H9 (cell line): ENCODE measurements around the gene ABCA10. TPM values are rescaled to one million over a fixed set of nuclear protein-coding genes. Genes with fewer than 3 reads are reported as not detected.

ENCODE experiments used
- DNase-seq: peaks from one replicate; pipeline ENCODE4 v3.0.0-alpha.2; 2017
- H2AFZ ChIP-seq: one replicate; pipeline ENCODE4 v1.6.1; 2013; ENCODE audit warnings: mild to moderate bottlenecking, low read length, control low read depth, moderate library complexity
- H2AK5ac ChIP-seq: 2 replicates; pipeline ENCODE4 v1.6.1; 2013; ENCODE audit warnings: low read length, control low read depth, mixed read lengths; ENCODE audit not compliant: insufficient read length
- H2BK120ac ChIP-seq: one replicate; pipeline ENCODE4 v1.6.1; 2013; ENCODE audit warnings: low read depth, mild to moderate bottlenecking, low read length, control low read depth, inconsistent platforms; ENCODE audit not compliant: poor library complexity, severe bottlenecking
- H2BK12ac ChIP-seq: 2 replicates; pipeline ENCODE4 v1.6.1; 2013; ENCODE audit warnings: low read length, control low read depth, mixed read lengths, low read depth; ENCODE audit not compliant: insufficient read length
- H2BK15ac ChIP-seq: 2 replicates; pipeline ENCODE4 v1.6.1; 2013; ENCODE audit warnings: low read depth, low read length, control low read depth
- H2BK20ac ChIP-seq: one replicate; pipeline ENCODE4 v1.6.1; 2013; ENCODE audit warnings: low read depth, mild to moderate bottlenecking, low read length, control low read depth, inconsistent platforms; ENCODE audit not compliant: poor library complexity, severe bottlenecking
- H2BK5ac ChIP-seq: 2 replicates; pipeline ENCODE4 v1.6.1; 2013; ENCODE audit warnings: low read length, control low read depth, mixed read lengths; ENCODE audit not compliant: insufficient read length
- H3K14ac ChIP-seq: 2 replicates; pipeline ENCODE4 v1.6.1; 2013; ENCODE audit warnings: low read length, control low read depth; ENCODE audit not compliant: insufficient read depth
- H3K18ac ChIP-seq: 2 replicates; pipeline ENCODE4 v1.6.1; 2013; ENCODE audit warnings: low read depth, mild to moderate bottlenecking, mixed read lengths, low read length, control low read depth; ENCODE audit not compliant: insufficient read length
- H3K23ac ChIP-seq: 2 replicates; pipeline ENCODE4 v1.6.1; 2013; ENCODE audit warnings: low read length, control low read depth, mixed read lengths, low read depth; ENCODE audit not compliant: insufficient read length
- H3K23me2 ChIP-seq: 2 replicates; pipeline ENCODE4 v1.6.1; 2013; ENCODE audit warnings: low read depth, mild to moderate bottlenecking, mixed read lengths, low read length, control low read depth; ENCODE audit not compliant: insufficient read length, poor library complexity, severe bottlenecking
- H3K27ac ChIP-seq: 2 replicates; pipeline ENCODE4 v1.5.1; 2013; ENCODE audit warnings: low read length, control low read depth, mixed read lengths, low read depth; ENCODE audit not compliant: insufficient read length
- H3K27me3 ChIP-seq: 2 replicates; pipeline ENCODE4 v1.6.1; 2013; ENCODE audit warnings: low read length, control low read depth, inconsistent platforms; ENCODE audit not compliant: insufficient read depth
- H3K4ac ChIP-seq: 2 replicates; pipeline ENCODE4 v1.6.1; 2013; ENCODE audit warnings: low read depth, mild to moderate bottlenecking, control low read depth, inconsistent platforms, low read length, moderate library complexity
- H3K4me1 ChIP-seq: 2 replicates; pipeline ENCODE4 v1.6.1; 2013; ENCODE audit warnings: low read length, control low read depth, inconsistent platforms; ENCODE audit not compliant: insufficient read depth
- H3K4me2 ChIP-seq: 2 replicates; pipeline ENCODE4 v1.6.1; 2013; ENCODE audit warnings: low read length, control low read depth, mixed read lengths; ENCODE audit not compliant: insufficient read length, insufficient read depth
- H3K56ac ChIP-seq: 2 replicates; pipeline ENCODE4 v1.6.1; 2013; ENCODE audit warnings: low read depth, mild to moderate bottlenecking, mixed read lengths, low read length, control low read depth; ENCODE audit not compliant: insufficient read length
- H3K79me1 ChIP-seq: 2 replicates; pipeline ENCODE4 v1.6.1; 2013; ENCODE audit warnings: low read depth, mild to moderate bottlenecking, moderate library complexity, low read length, control low read depth, inconsistent platforms; ENCODE audit not compliant: insufficient read depth, poor library complexity, severe bottlenecking
- H3K79me2 ChIP-seq: 2 replicates; pipeline ENCODE4 v1.6.1; 2013; ENCODE audit warnings: low read length, control low read depth, inconsistent platforms; ENCODE audit not compliant: insufficient read depth
- H3K9ac ChIP-seq: 2 replicates; pipeline ENCODE4 v1.6.1; 2013; ENCODE audit warnings: low read length, control low read depth, mixed read lengths; ENCODE audit not compliant: insufficient read length; ENCODE audit errors: extremely low read depth
- H3K9me3 ChIP-seq: one replicate; pipeline ENCODE4 v1.6.1; 2013; ENCODE audit warnings: low read depth, low read length, inconsistent platforms; ENCODE audit not compliant: control insufficient read depth
- H3T11ph ChIP-seq: one replicate; pipeline ENCODE4 v1.6.1; 2013; ENCODE audit warnings: mild to moderate bottlenecking, low read length, control low read depth, inconsistent platforms
- H4K20me1 ChIP-seq: one replicate; pipeline ENCODE4 v1.6.1; 2013; ENCODE audit not compliant: control insufficient read depth, insufficient read length, insufficient read depth
- H4K5ac ChIP-seq: 2 replicates; pipeline ENCODE4 v1.6.1; 2013; ENCODE audit warnings: low read depth, mild to moderate bottlenecking, mixed read lengths, low read length, control low read depth; ENCODE audit not compliant: insufficient read length
- H4K8ac ChIP-seq: replicated peaks from 2 replicates; pipeline ENCODE4 v1.6.1; 2013; ENCODE audit warnings: low read length, control low read depth, mixed read lengths, low read depth; ENCODE audit not compliant: insufficient read length
- H4K91ac ChIP-seq: 2 replicates; pipeline ENCODE4 v1.6.1; 2013; ENCODE audit warnings: low read depth, mild to moderate bottlenecking, moderate library complexity, mixed read lengths, low read length, control low read depth; ENCODE audit not compliant: insufficient read length
- H3K27ac Mint-ChIP-seq, 3 experiments: 2 replicates in 2 of 3; 3 replicates in 1 of 3; pipeline ENCODE4 v1.8.0; 2020 to 2021; ENCODE audit warnings: mixed read lengths in 3 of 3, mild to moderate bottlenecking in 1 of 3, moderate library complexity in 1 of 3
- H3K27me3 Mint-ChIP-seq: 2 replicates; pipeline ENCODE4 v1.8.0; 2021; ENCODE audit warnings: low read depth, mild to moderate bottlenecking, moderate library complexity, mixed read lengths
- H3K36me3 Mint-ChIP-seq, 3 experiments: 2 replicates in 2 of 3; 3 replicates in 1 of 3; pipeline ENCODE4 v1.8.0; 2020 to 2021; ENCODE audit warnings: low read depth in 3 of 3, mixed read lengths in 3 of 3; ENCODE audit not compliant: insufficient read depth in 1 of 3
- H3K4me1 Mint-ChIP-seq, 2 experiments: 2 replicates each; pipeline ENCODE4 v1.8.0; 2020; ENCODE audit warnings: mixed read lengths in 2 of 2
- H3K4me3 Mint-ChIP-seq, 2 experiments: 2 replicates in 1 of 2; 3 replicates in 1 of 2; pipeline ENCODE4 v1.8.0; 2020 to 2021; ENCODE audit warnings: mild to moderate bottlenecking in 2 of 2, mixed read lengths in 2 of 2, moderate library complexity in 1 of 2
- H3K9me3 Mint-ChIP-seq, 2 experiments: 2 replicates in 1 of 2; 3 replicates in 1 of 2; pipeline ENCODE4 v1.8.0; 2020; ENCODE audit warnings: mild to moderate bottlenecking in 2 of 2, mixed read lengths in 2 of 2, moderate library complexity in 1 of 2
- CTCF ChIP-seq: fragments of 200-600 bp; sonication (generic); conservative IDR thresholded peaks from 3 replicates; pipeline ENCODE4 v1.8.0; 2021; ENCODE audit warnings: antibody characterized with exemption, mild to moderate bottlenecking
- WGBS: extraction: QIAGEN DNeasy Blood & Tissue Kit; methylation state at CpG from one replicate; pipeline ENCODE4 v1.1.7; 2013; ENCODE audit warnings: missing lambda C conversion rate, low lambda C conversion rate, mixed read lengths; ENCODE audit not compliant: insufficient read length; ENCODE audit errors: extremely low coverage; 5-methylcytosine and 5-hydroxymethylcytosine counted together
- total RNA-seq: library from RNA; stranded (reverse); gene quantifications from 2 replicates; pipeline ENCODE4 v1.2.1, GENCODE V29; 2021

Gene ABCA10
- total RNA-seq, 1 experiment from 2014 or later = not detected

GRCh38 chr17:69271023-69271422 lies 42.4 kb upstream of the ABCA10 start:
- no peaks in the 10 kb centered on the region for H3K4me1 ChIP-seq
- H3K79me2 ChIP-seq = no peaks in the 10 kb centered on the region
- no peaks in the 10 kb centered on the region for H3K79me1 ChIP-seq
- H3K14ac ChIP-seq = no peak overlapping the region
- Mint-ChIP-seq H3K27me3 (no peaks in the 10 kb centered on the region), H3K27ac (no peak overlapping the region), H3K9me3 (no peaks in the 10 kb centered on the region), H3K4me3 (no peak overlapping the region), H3K4me1 (no peaks in the 10 kb centered on the region), H3K36me3 (peaks cover 0 to 3% (median 0%) of the 10 kb centered on the region in 3 experiments; a peak in 1 of 7 replicates)
- H4K5ac ChIP-seq = no peak overlapping the region
- no peak overlapping the region for H3T11ph ChIP-seq
- no peak overlapping the region for H3K9ac ChIP-seq
- no peak overlapping the region for H3K27ac ChIP-seq
- H2BK12ac ChIP-seq = no peak overlapping the region
- no peak overlapping the region for H2BK5ac ChIP-seq
- no peaks in the 10 kb centered on the region for H3K23me2 ChIP-seq
- no CpG with 5 or more reads among the region's 7 CpGs for WGBS
- no peak overlapping the region for H4K8ac ChIP-seq
- no peak overlapping the region for H2BK20ac ChIP-seq
- no peak overlapping the region for H2AK5ac ChIP-seq
- no peaks in the 10 kb centered on the region for H4K20me1 ChIP-seq
- H3K4me2 ChIP-seq = no peak overlapping the region
- H3K27me3 ChIP-seq = no peaks in the 10 kb centered on the region
- no peak overlapping the region for H3K56ac ChIP-seq
- H2BK15ac ChIP-seq = no peak overlapping the region
- DNase-seq = no peak
- H3K23ac ChIP-seq = no peak overlapping the region
- no peak overlapping the region for H4K91ac ChIP-seq
- no peaks in the 10 kb centered on the region for H3K9me3 ChIP-seq
- no peak overlapping the region for H3K4ac ChIP-seq
- H2BK120ac ChIP-seq = no peak overlapping the region
- H2AFZ ChIP-seq = no peak overlapping the region
- no peak overlapping the region for H3K18ac ChIP-seq
- TF ChIP-seq CTCF = no peak
